HG03439 (cell line): ENCODE data around the gene TBC1D10B.

ENCODE experiments used
- ATAC-seq: cut with Tn5 transposase; IDR thresholded peaks from one replicate; pipeline ENCODE4 v1.9.1; 2021; ENCODE audit warnings: mild to moderate bottlenecking, moderate library complexity; ENCODE audit not compliant: unreplicated experiment

The TBC1D10B gene

GRCh38 chr16:30376461-30376902 is 6.2 kb upstream of the TBC1D10B start:
- ATAC-seq = no peak

DNA sequence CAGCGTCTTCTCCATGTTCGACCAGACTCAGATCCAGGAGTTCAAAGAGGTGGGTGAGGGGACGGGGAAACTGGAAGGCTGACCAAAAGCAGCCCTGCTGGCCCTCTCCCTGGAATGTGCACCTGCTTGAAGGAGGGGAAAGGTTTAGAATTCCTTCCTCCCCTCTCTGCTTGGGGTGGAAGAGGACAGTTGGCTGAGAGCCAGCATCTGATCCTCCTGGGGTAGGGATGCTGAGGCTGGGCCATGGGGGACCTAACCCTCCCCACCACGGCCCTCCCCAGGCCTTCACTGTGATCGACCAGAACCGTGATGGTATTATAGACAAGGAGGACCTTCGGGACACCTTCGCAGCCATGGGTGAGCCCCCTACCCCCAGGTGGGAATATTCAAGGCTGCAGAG is 5.6 kb upstream of the TBC1D10B start:
- ATAC-seq = no peak

GRCh38 chr16:30374538-30374937 is 4.2 kb upstream of the TBC1D10B start, which contains the start of gene MYL11:
Gene MYL11 (plus strand): TSS chr16:30374802. CDS start chr16:30374858, 56 bp downstream.
- no peak for ATAC-seq

DNA sequence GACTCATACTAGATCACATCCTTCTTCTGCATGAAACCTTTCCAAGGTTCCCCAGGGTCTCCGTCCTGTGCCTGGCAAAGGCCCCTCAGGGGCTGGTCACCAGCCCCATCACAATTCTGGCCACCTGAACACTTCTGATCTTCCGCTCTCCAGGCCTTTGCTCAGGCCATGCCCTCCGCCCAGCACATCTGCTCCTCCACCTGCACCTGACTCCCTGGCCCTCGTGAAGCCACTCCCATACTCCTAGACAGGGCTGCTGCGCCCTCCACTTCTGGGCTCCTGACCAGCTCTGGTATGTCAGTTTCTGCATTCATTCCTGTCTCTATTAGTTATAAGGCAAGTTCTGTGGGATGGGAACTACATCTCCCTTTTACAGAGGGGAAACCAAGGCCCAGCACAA is 2.4 kb upstream of the TBC1D10B start:
- no peak for ATAC-seq

GRCh38 chr16:30372038-30372712 is 1.9 kb upstream of the TBC1D10B start:
- no peak for ATAC-seq

DNA sequence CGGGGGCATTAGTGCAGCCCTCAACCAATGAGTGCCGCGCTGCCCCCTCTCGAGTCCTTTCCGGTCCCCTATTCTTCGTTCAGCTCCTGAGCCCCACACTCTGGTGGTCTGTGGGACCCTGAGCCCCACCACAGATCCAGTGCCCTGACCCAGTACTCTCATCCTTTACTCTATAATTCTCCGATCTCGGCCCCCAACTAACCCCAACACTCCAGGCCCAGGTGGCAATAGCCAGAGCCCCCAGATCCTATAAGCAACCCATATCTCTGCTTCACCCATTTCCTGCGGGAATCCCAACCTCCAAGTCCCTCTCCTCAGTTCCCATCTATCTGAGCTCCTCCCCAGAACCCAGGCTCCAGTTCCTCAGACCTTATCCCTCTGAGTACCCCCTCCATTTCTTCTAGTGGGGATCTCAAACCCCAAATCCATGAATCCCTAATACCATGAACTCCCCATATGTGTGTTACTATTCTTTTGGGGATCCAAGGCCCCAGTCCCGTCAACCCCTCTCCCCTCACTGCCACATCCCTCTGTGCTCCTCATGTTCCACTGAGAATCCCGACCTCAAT is 1.0 kb upstream of the TBC1D10B start:
- no peak for ATAC-seq

DNA sequence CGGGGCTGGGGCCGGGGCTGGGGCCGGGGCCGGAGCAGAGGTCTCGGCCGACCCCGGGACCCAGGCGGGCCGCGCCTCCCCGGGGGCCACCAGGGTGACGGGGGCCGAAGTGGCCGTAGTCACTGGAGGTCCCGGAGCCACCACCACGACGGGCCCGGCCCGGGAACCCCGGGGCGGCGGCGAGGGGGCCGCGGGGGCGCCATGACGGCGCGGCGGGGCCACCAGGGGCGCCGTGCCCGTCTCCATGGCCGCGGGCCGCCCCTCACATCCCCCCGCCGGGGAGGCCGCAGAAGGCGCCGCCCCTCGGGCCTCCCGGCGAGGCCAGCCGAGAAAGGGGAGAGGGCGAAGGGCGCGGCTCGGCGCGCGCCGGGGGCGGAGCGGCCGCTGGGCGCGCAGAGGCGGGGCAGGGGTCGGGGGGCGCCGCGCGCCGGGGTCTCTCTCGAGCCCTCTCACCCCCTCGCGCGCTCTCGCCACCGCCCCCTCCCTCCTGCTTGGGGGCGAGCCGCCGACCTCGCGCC is 297 bp downstream of the TBC1D10B start:
- no peak for ATAC-seq

DNA sequence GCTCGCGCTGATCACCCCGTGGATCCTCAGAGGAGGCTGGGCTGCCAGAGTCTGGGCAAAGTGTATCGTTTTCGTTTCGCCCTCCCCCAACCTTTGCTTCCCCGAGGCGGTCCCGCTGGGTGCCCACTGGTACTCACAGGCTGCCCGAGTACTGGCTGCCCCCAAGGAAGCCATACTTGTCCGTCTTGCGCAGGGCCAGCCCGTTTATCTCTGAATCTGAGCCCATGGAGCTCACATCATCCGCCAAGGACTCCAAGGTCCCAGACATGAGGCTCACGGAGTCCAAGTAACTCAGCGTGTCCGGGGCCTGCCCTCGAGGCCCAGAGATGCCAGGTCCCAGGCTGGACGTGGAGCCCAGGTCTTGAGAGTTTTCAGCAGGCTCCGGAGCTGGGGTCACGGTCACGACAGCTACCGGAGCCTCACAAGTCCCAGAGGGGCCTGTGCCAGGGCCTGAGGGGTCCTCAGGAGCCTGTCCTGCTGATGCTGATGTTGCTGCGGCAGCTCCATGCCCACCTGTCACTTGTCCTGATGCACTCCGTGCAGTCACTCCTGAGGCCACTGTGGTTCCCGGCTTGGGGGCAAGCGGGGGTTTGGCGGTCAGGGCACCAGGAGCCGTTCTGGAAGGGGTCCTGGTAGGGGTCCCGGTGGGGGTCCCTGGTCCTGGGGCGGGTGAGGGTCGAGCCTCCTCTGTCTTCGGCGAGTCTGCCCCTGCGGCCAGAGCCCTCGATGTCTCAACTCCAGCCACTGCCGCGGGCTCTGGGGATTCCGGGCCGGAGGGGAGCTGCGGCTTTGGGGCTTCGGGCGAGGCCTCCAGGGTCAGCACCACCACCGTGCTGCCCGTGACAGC is 980 bp downstream of the TBC1D10B start:
- no peak for ATAC-seq

DNA sequence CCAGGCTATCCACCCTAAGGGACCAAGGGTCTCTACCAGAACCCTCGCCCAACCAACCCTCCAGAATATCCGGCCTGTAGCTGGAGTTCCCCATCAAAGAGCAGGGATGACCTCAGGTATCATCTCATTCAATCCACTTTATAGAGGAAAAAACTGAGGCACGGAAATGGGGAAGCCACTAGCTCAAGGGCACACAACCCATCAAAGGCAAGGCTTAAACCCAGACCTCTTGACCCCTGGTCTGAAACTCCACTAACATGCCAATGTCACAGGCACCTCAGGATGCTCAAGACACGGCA is 1.6 kb downstream of the TBC1D10B start:
- no peak for ATAC-seq

DNA sequence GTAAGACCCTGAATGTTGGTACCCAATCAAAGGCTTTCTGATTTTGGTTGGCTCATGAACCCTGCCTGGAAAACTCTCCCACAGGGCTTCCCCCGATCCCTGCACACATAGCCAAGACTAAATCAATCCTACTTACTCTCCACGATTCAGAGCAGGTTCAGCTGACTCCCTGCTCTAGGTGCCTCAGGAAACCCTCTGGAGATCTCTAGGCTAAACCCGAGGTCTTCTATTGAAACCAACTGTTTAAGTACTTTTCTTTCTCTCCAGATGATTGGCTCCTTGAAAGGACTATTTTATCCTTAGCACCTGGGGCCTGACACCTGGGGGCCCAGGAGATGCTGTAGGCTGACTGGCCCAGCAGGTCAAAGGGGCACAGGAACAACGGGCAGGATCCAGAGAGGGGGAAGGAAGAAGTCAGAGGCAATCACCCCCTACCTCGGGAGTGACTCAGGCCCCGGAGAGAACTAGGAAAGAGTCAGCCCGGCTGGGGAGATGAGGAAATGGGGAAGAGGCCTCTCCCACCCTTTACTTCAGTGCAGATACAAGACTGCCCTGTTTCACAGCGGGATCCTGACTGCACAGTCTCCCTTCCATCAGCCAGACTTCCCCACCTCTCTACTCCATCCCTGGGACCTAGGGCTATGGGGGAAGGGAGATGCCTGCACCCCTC is 2.0 kb downstream of the TBC1D10B start:
- no peak for ATAC-seq

GRCh38 chr16:30367349-30368009 is 2.8 kb downstream of the TBC1D10B start:
- no peak for ATAC-seq

DNA sequence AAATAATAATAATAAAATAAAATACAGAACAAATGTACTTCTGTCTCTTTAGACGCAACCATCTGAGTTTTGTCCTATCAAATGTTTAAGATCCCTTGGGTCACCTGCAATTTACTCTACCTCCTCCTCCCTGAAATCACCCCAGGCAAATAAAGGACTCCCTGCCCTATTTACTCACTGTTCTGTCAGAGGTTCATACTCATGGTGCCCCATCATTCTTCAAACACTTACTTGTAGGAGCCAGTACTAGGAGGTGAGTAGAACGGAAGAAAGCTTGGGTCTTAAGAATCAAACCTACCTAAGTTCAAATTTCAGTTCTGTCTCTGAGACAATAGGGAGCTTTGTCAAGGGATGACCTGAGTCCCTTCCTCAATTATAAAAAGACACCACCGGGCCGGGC is 3.8 kb downstream of the TBC1D10B start:
- ATAC-seq = no peak

DNA sequence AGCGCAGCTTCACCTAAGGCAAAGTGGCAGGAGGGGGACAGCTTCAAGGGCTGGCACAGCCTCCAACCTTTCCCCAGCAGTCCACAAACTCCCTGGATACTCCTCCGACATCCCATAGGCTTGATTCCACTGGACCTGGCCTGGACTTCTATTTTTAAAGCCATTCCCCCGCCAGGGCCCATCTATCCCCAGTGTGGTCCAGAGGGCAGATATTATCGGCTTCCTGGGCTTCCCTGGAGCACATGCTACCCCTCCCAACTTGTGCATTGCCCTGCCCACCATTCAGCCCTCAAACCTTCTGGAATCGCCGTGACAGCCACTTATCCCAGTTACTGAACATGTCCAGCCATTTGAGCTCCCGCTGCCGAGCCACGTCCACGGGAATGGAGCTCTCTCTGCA is 5.1 kb downstream of the TBC1D10B start:
- ATAC-seq = no peak

DNA sequence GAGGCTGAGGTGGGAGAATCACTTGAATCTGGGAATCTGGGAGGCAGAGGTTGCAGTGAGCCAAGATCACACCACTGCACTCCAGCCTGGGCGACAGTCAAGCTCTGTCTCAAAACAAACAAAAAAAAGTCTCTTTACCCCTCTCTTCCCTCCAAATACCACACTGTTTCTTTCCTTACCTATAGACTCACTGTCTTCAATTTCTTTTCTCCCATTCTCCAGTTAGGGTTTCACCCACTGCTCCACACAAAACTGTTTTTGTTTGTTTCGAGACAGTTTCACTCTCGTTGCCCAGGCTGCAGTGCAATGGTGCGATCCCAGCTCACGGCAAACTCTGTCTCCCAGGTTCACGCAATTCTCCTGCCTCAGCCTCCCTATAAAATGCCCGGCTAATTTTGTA is 9.1 kb downstream of the TBC1D10B start:
- ATAC-seq = no peak

- ATAC-seq = no peak
Measured at GRCh38 chr16:30359871-30360170, 10.5 kb downstream of the TBC1D10B start.

DNA sequence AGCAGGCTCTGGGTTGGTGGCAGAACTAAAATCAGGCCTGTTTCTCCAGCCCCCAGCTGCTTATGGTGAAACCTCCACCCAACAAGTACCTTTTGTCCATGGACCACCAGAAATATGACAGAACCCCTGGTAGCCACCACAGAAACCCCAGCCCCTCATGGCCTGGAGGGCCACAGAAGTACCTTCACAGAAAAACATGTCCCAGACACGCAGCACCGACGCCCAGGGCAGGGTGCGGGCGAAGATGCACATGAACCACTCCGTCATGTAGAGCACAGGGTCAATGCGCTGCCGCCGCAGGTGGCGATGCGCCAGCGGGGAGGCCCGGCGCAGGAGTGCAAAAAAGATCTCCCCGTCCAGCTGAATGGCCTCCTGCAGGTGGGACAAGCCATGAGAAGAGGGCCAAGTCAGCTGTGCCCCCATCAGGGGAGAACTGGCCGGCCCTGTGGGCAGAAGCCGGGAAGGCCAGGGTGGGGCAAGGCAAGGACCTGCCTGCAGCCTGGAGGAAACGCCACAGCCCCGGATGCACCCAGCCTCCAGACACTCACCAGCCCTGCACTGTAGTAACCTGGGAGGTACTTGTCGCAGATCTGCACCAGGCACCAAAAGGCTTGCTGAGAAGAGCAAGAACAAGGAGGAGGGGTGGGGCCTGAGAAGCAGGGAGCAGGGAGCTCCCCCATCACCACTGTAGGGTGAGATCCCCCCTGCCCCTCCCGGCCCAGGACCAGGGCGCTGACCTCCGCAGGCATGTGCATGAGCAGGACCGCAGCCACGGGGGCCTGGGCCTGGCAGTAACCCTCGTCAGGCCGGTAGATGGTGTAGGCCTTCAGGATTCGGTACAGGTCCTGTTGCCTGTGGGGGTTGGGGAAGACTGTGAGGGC is 11.1 kb downstream of the TBC1D10B start:
- ATAC-seq = no peak

DNA sequence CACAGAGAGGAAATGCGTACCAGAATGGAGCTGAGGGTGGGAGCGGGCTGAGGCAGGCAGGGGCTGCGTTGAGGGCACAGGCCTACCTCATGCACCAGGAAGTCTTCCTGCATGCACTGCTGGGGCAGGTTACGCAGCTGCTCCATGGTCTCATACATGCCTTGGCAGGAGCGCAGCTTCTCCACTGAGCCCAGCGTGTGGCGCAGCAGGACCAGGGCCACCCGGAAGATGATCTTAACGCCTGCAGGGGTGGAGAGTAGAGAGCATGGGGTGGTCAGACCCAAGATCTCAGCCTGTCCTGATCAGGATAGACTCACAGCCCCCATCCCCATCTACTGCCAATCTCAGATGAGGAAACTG is 11.7 kb downstream of the TBC1D10B start:
- ATAC-seq = no peak

DNA sequence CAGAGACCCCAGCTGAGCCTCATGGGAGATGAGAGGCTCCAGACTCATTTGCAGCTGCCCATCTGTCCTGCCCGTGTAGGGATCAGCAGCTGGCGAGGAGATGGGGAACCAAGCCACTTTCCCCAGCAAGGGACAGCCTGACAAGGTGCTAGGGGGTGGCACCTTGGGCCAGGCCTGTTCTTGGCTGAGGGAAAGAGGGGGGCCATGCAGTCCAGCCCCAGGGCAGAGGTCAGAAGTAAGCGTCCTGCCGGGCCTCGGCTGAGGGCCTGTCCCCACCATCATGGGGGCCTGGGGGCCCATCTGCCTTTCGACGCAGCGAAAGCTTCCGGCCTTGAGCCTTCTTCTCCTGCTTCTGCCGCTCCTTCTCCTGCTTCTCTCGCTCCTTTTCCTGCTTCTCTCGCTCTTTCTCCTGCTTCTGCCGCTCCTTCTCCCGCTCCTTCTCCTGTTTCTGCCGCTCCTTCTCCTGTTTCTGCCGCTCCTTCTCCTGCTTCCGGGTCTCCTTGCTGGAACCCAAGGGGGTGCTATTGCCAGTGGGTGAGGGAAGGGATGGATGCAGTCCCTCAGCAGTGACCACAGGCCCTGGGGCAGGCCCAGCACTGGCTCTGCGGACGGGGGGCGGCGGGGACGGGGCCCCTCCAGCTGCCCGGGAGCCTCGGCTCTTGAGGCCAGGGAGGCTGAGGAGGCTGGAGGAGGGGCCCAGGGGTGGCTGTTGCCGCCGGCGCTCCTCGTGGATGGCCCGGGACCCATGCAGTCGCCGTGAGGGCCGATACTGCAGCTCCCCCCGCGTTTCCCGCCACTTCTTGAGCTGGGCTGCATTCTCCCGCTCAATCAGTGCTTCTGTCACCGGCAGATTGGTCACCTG is 12.3 kb downstream of the TBC1D10B start:
- ATAC-seq = no peak

GRCh38 chr16:30357085-30357714 is 13.1 kb downstream of the TBC1D10B start:
- no peak for ATAC-seq
